GM23338 (cell line): Measurements from ENCODE around the gene XYLT1. TPM values are rescaled to one million over a fixed set of nuclear protein-coding genes. Genes with fewer than 3 reads are reported as not detected.

Source experiments
- ATAC-seq: fragments of 200-7000 bp; cut with Tn5 transposase; 3 replicates; pipeline ENCODE4 v1.9.1; 2020
- DNase-seq: peaks from one replicate; pipeline ENCODE4 v3.0.0-alpha.2; 2015; ENCODE audit warnings: low spot score
- H2AFZ ChIP-seq: fragments of 200-600 bp; sonication (generic); 2 replicates; pipeline ENCODE4 v1.8.0; 2016; ENCODE audit warnings: antibody characterized with exemption, mild to moderate bottlenecking, moderate library complexity
- H3F3A ChIP-seq: fragments of 200-600 bp; sonication (generic); replicated peaks from 2 replicates; pipeline ENCODE4 v1.8.0; 2017; ENCODE audit warnings: antibody characterized with exemption, mixed run types, low read depth
- H3K27ac ChIP-seq: fragments of 200-600 bp; sonication (generic); 2 replicates; pipeline ENCODE4 v1.6.1; 2016; ENCODE audit warnings: low read depth
- H3K27me3 ChIP-seq: fragments of 200-600 bp; sonication (generic); 2 replicates; pipeline ENCODE4 v1.8.0; 2016; ENCODE audit warnings: mild to moderate bottlenecking, mixed run types, moderate library complexity; ENCODE audit not compliant: insufficient read depth
- H3K36me3 ChIP-seq: fragments of 200-600 bp; sonication (generic); 2 replicates; pipeline ENCODE4 v1.8.0; 2016; ENCODE audit warnings: mild to moderate bottlenecking; ENCODE audit not compliant: insufficient read depth
- H3K4me1 ChIP-seq: fragments of 200-600 bp; sonication (generic); 2 replicates; pipeline ENCODE4 v1.8.0; 2016; ENCODE audit warnings: mild to moderate bottlenecking, moderate library complexity; ENCODE audit not compliant: insufficient read depth
- H3K4me2 ChIP-seq: fragments of 200-600 bp; sonication (generic); 2 replicates; pipeline ENCODE4 v1.7.1; 2017; ENCODE audit warnings: mixed run types
- H3K4me3 ChIP-seq: fragments of 200-600 bp; sonication (generic); 2 replicates; pipeline ENCODE4 v1.6.1; 2016; ENCODE audit warnings: mixed run types
- H3K79me2 ChIP-seq: fragments of 200-600 bp; sonication (generic); replicated peaks from 2 replicates; pipeline ENCODE4 v1.8.0; 2017; ENCODE audit warnings: mild to moderate bottlenecking; ENCODE audit not compliant: insufficient read depth
- H3K9me2 ChIP-seq: fragments of 200-600 bp; sonication (generic); 2 replicates; pipeline ENCODE4 v1.8.0; 2017; ENCODE audit not compliant: insufficient read depth
- H4K20me1 ChIP-seq: fragments of 200-600 bp; sonication (generic); replicated peaks from 2 replicates; pipeline ENCODE4 v1.8.0; 2017; ENCODE audit warnings: mild to moderate bottlenecking; ENCODE audit not compliant: insufficient read depth
- H3K27ac Mint-ChIP-seq: 2 replicates; pipeline ENCODE4 v1.8.0; 2020; ENCODE audit warnings: inconsistent platforms, mild to moderate bottlenecking, moderate library complexity, mixed read lengths
- H3K27me3 Mint-ChIP-seq: 3 replicates; pipeline ENCODE4 v1.8.0; 2022; ENCODE audit warnings: low read depth, mild to moderate bottlenecking, moderate library complexity, mixed read lengths, inconsistent platforms; ENCODE audit not compliant: insufficient read depth, poor library complexity
- H3K36me3 Mint-ChIP-seq: 3 replicates; pipeline ENCODE4 v1.8.0; 2021; ENCODE audit warnings: low read depth, mild to moderate bottlenecking, inconsistent platforms, moderate library complexity, mixed read lengths
- H3K4me1 Mint-ChIP-seq: 3 replicates; pipeline ENCODE4 v1.8.0; 2020; ENCODE audit warnings: mild to moderate bottlenecking, inconsistent platforms, mixed read lengths
- H3K4me3 Mint-ChIP-seq: 3 replicates; pipeline ENCODE4 v1.8.0; 2021; ENCODE audit warnings: moderate library complexity, mild to moderate bottlenecking, inconsistent platforms, mixed read lengths
- H3K9me3 Mint-ChIP-seq: 3 replicates; pipeline ENCODE4 v1.8.0; 2020; ENCODE audit warnings: moderate library complexity, mild to moderate bottlenecking, inconsistent platforms, mixed read lengths
- CREB1 ChIP-seq: fragments of 250-450 bp; sonication (Bioruptor Pico); IDR thresholded peaks from 2 replicates; pipeline ENCODE4 v1.5.0; 2020; ENCODE audit warnings: low read depth, mild to moderate bottlenecking, moderate library complexity
- JUNB ChIP-seq: IDR thresholded peaks from one replicate; pipeline ENCODE4 v1.6.1; 2016; ENCODE audit warnings: antibody characterized with exemption; ENCODE audit not compliant: unreplicated experiment
- NANOG ChIP-seq: IDR thresholded peaks from 2 replicates; pipeline ENCODE4 v1.6.1; 2016; ENCODE audit warnings: antibody characterized with exemption, borderline replicate concordance
- POLR2AphosphoS5 ChIP-seq: IDR thresholded peaks from 2 replicates; pipeline ENCODE4 v1.6.1; 2016; ENCODE audit warnings: antibody characterized with exemption, low read depth
- REST ChIP-seq: IDR thresholded peaks from one replicate; pipeline ENCODE4 v1.6.1; 2018; ENCODE audit warnings: antibody characterized with exemption; ENCODE audit not compliant: unreplicated experiment
- ZNF331 ChIP-seq: fragments of 250-450 bp; sonication (Bioruptor Pico); IDR thresholded peaks from 2 replicates; pipeline ENCODE4 v1.5.0; 2020; ENCODE audit warnings: low read depth, mild to moderate bottlenecking, moderate library complexity
- polyA plus RNA-seq: library from polyadenylated mRNA; unstranded; fragments of >200 nt; fragmentation: Nextera tagmentation; extraction: Ambion mirVana; gene quantifications from 2 replicates; pipeline ENCODE4 v1.2.1, GENCODE V29; 2016
- total RNA-seq: library from RNA; depleted of rRNA; stranded (reverse); fragments of >200 nt; shearing (Covaris generic); gene quantifications from 2 replicates; pipeline ENCODE4 v1.2.3, GENCODE V29; 2014
- TF ChIP-seq, protein P1 (sequence below): fragments of 250-450 bp; sonication (Bioruptor Pico); IDR thresholded peaks from 2 replicates; pipeline ENCODE4 v1.5.0; 2020; ENCODE audit warnings: mild to moderate bottlenecking, moderate library complexity
- TF ChIP-seq, protein P2 (sequence below), 2 experiments: fragments of 200-600 bp in 1 of 2; sonication (generic) in 1 of 2; conservative IDR thresholded peaks; 2 replicates each; pipeline versions ENCODE4 v1.5.1 to v1.6.1; 2016 to 2017; ENCODE audit warnings: antibody characterized with exemption in 2 of 2, low read depth in 2 of 2, mild to moderate bottlenecking in 2 of 2, moderate library complexity in 1 of 2

Gene XYLT1
- total and polyA plus RNA-seq, 2 experiments from 2014 or later, result 3.5 to 24.7 TPM

DNA sequence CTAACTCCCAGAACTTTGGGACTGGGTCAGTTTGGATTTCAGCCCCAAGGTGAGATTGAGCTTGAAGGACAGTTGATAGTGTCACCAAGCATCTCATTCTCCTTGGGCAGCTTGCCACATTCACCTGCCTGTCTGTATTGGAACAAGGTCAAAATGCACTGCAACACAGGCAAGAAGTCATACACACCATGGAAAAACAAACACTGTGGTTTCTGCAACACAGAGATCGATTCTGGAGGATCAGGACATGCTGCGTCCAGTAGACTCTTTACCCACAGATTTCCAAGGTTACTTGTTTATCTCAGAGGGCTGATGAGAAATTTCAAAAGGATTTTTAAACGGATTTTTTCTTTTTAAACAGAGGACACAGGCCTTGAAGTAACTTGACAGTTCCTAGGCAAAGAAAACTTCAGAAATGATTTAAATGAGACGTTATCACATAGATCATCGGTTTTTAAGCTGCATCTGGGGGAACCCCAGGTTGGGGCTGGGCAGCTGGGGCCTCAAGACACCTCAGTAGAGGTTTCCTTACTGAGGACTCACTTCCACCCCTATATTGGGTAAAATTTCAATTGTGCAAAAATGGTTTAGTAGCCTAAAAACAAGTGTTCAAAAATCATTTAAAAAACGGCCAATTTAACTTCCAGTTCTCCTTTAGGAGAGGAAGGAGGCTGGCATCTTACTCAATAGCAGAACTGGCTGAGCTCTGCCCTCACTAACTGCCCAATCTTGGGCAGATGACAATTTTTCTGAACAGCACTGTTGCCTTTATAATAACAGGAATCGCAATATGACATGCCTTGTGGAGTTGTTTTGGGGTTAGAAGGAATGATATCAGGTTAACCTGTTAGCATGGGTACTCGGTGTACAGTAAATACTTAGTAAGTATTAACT lies 299.3 kb downstream of the XYLT1 start (continued):
- TF ChIP-seq REST (no peak), NANOG (no peak), ZNF331 (CRISPR knock-in tag) (no peak)

- H3K4me1 Mint-ChIP-seq, result no peaks in the 10 kb centered on the region
- no peaks in the 10 kb centered on the region for H3K9me2 ChIP-seq
- H3K36me3 ChIP-seq, result no peaks in the 10 kb centered on the region
- H3K4me2 ChIP-seq, result no peak overlapping the region
- no peaks in the 10 kb centered on the region for H3K27me3 ChIP-seq
- no peak overlapping the region for H3K4me3 ChIP-seq
- no peaks in the 10 kb centered on the region for H3F3A ChIP-seq
- H3K4me1 ChIP-seq, result no peaks in the 10 kb centered on the region
- no peaks in the 10 kb centered on the region for H4K20me1 ChIP-seq
- H3K4me3 Mint-ChIP-seq, result no peak overlapping the region
- no peak overlapping the region for H3K27ac Mint-ChIP-seq
- no peaks in the 10 kb centered on the region for H3K79me2 ChIP-seq
- DNase-seq (no peak), ATAC-seq (no peak)
- H3K27ac ChIP-seq, result no peak overlapping the region
- H2AFZ ChIP-seq, result no peak overlapping the region
- H3K27me3 Mint-ChIP-seq, result no peaks in the 10 kb centered on the region
- peaks cover 3% of the 10 kb centered on the region; the same call in 2 of the 3 replicates for H3K36me3 Mint-ChIP-seq
- no peaks in the 10 kb centered on the region for H3K9me3 Mint-ChIP-seq
- TF ChIP-seq REST (no peak), CREB1 (no peak), NANOG (no peak), POLR2AphosphoS5 (no peak), JUNB (no peak)
- TF ChIP-seq, protein P1, sequence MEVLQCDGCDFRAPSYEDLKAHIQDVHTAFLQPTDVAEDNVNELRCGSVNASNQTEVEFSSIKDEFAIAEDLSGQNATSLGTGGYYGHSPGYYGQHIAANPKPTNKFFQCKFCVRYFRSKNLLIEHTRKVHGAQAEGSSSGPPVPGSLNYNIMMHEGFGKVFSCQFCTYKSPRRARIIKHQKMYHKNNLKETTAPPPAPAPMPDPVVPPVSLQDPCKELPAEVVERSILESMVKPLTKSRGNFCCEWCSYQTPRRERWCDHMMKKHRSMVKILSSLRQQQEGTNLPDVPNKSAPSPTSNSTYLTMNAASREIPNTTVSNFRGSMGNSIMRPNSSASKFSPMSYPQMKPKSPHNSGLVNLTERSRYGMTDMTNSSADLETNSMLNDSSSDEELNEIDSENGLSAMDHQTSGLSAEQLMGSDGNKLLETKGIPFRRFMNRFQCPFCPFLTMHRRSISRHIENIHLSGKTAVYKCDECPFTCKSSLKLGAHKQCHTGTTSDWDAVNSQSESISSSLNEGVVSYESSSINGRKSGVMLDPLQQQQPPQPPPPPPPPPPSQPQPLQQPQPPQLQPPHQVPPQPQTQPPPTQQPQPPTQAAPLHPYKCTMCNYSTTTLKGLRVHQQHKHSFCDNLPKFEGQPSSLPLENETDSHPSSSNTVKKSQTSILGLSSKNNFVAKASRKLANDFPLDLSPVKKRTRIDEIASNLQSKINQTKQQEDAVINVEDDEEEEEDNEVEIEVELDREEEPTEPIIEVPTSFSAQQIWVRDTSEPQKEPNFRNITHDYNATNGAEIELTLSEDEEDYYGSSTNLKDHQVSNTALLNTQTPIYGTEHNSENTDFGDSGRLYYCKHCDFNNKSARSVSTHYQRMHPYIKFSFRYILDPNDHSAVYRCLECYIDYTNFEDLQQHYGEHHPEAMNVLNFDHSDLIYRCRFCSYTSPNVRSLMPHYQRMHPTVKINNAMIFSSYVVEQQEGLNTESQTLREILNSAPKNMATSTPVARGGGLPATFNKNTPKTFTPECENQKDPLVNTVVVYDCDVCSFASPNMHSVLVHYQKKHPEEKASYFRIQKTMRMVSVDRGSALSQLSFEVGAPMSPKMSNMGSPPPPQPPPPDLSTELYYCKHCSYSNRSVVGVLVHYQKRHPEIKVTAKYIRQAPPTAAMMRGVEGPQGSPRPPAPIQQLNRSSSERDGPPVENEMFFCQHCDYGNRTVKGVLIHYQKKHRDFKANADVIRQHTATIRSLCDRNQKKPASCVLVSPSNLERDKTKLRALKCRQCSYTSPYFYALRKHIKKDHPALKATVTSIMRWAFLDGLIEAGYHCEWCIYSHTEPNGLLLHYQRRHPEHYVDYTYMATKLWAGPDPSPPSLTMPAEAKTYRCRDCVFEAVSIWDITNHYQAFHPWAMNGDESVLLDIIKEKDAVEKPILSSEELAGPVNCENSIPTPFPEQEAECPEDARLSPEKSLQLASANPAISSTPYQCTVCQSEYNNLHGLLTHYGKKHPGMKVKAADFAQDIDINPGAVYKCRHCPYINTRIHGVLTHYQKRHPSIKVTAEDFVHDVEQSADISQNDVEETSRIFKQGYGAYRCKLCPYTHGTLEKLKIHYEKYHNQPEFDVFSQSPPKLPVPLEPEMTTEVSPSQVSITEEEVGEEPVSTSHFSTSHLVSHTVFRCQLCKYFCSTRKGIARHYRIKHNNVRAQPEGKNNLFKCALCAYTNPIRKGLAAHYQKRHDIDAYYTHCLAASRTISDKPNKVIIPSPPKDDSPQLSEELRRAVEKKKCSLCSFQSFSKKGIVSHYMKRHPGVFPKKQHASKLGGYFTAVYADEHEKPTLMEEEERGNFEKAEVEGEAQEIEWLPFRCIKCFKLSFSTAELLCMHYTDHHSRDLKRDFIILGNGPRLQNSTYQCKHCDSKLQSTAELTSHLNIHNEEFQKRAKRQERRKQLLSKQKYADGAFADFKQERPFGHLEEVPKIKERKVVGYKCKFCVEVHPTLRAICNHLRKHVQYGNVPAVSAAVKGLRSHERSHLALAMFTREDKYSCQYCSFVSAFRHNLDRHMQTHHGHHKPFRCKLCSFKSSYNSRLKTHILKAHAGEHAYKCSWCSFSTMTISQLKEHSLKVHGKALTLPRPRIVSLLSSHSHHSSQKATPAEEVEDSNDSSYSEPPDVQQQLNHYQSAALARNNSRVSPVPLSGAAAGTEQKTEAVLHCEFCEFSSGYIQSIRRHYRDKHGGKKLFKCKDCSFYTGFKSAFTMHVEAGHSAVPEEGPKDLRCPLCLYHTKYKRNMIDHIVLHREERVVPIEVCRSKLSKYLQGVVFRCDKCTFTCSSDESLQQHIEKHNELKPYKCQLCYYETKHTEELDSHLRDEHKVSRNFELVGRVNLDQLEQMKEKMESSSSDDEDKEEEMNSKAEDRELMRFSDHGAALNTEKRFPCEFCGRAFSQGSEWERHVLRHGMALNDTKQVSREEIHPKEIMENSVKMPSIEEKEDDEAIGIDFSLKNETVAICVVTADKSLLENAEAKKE (CRISPR knock-in tag), result no peak
- TF ChIP-seq, protein P2, sequence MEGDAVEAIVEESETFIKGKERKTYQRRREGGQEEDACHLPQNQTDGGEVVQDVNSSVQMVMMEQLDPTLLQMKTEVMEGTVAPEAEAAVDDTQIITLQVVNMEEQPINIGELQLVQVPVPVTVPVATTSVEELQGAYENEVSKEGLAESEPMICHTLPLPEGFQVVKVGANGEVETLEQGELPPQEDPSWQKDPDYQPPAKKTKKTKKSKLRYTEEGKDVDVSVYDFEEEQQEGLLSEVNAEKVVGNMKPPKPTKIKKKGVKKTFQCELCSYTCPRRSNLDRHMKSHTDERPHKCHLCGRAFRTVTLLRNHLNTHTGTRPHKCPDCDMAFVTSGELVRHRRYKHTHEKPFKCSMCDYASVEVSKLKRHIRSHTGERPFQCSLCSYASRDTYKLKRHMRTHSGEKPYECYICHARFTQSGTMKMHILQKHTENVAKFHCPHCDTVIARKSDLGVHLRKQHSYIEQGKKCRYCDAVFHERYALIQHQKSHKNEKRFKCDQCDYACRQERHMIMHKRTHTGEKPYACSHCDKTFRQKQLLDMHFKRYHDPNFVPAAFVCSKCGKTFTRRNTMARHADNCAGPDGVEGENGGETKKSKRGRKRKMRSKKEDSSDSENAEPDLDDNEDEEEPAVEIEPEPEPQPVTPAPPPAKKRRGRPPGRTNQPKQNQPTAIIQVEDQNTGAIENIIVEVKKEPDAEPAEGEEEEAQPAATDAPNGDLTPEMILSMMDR (conservative IDR thresholded peaks at IDR 0.05; ENCODE audit: low read depth in 2 of 2), result no peak
Measured at GRCh38 chr16:17170435-17170834, 300.3 kb downstream of the XYLT1 start.
